Measurements from ENCODE around the gene NUP205.

DNA sequence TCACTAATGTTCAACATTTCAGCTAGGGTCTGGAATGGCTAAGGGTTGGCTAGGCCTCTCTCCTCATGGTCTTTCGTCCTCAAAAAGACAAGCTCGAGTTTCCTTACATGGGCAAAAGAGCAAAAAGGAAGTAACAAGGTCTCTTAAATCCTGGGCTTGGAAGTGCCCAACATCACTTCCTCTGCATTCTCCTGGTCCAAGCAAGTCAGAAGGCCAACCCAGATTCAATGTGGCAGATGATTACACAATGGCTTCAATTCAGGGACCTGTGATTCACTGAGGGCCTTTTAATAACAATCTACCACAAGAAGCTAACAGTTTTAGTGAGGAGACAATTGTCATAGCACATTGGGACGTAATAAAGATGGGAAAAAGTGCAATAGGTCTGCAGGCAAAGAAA lies 4.4 kb upstream of the NUP205 start:
- TF ChIP-seq POLR2A (IDR thresholded peaks at IDR 0.05; ENCODE audit: low read depth, low read length) = no peak
- no peak for TF ChIP-seq TAF1 (IDR thresholded peaks at IDR 0.05; ENCODE audit: borderline replicate concordance, low read depth, low read length)
- TF ChIP-seq POLR2AphosphoS5 (IDR thresholded peaks at IDR 0.05; ENCODE audit: low read depth, low read length) = no peak

All from GM12892 (cell line).